Measurements from ENCODE around the gene TOPBP1.
"Not testable (repeated sequence)": the region's sequence is repeated elsewhere in the genome, so short reads cannot be mapped to it uniquely, and the experiment has no call there.

Gene TOPBP1

DNA sequence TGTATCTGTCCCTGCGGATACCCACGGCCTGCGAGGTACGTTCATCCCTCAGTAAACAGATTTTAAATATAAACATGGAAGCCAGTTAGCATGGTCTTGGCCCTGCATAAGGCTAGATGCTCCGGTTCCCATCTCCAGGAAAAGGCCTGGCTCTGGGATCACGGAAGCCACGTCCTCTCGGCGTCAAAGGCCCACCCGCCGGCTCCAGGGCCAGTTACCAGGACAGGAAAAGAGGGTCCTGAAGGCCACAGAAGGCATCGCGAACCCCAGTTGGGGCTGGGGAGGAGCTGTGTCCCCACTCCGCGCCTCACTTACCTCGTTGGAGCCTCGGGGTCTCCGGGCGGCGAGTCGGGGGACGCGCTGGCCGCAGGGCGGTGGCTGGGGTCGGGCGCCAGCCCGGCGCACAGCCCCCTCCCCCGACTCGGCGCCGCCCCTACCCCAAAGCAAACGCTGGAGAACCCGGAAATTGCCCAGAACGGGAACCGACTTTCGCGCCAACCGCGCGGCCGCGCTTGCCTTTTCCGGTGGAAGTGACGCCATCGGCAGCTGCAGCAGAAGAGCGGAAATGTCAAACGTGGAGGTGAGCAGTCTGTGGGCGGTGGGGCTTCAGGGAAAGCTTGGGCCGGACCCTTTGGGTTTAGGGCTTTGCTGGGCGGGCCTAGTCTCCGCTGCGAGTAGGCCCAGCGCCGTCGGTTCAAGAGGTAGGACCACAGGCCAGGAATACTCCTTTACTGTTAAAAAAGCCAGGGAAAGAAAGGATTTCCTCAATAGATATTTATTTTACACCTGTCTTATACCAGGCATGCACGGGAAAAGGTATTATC lies at the start of gene TOPBP1:
TOPBP1 (minus strand) TSS at position 488 of the 824 bp plus-strand sequence. CDS start 814 bp downstream, outside the sequence.
- DNase-seq = peak; percentile 87

DNA sequence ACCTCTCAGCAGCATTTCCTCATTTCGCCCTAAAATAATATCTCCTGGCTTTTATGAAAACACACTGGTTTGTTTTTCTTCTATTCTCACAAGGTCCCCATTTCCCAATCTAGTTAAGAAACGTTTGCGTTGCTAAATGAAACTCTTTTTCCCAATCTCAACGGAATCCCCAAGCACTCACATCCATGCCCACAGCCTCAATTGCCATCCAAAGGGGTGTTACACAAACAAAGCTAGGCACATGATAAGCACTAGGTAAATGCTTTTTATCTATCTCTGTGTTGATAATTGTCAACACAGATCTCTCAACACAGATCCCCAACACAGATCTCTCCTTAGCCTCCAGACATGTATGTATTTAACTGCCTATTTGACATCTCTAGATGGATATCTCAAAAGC lies 49.3 kb upstream of the TOPBP1 start:
- no peak for DNase-seq

DNA sequence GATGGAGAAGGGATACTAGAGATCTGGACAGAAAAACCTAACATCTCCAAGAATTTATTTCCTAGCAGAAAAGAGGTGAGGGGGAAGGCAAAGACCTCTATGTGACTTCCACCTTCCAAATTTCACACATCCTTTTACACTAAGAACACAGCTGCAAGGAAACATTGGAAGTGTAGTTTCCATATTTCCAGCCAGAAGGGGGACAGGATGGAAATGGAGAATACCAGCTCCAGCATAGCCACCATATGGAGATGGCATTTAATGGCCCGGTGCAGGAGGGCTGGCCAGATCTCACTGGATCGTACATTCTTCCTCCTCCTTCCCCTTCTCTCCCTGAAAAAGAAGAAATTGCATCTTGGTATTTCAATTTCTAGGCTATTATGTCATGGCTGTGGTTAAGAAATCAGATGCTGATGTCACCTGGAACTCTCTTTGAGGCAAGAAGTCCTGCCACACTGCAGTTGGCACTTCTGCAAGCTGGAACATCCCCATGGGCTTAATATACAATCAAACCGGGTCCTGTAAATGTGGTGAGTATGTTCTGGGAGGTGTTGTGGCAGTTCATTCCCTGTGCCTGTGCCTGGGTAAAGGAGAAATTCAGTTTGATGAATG lies 47.5 kb upstream of the TOPBP1 start:
- DNase-seq = no peak

DNA sequence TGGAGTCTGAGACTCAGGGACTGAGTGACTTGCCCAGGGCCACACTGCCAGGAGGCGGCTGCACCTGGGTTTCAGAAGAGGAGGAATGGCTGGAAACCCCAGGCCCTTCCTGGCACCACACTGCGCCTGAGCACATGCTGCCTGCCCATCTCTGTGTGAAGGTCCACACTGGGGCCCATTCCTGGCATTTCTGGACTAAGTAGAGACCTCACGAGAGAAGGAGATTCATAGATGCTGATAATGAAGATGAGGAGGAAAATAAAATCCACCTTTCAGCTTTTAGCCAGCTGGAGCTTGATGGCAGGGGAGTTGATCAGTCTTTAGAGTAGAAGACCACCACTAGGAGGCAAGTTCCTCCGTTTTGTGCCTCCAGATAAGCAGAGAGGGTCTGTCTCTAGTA lies 44.3 kb upstream of the TOPBP1 start:
- DNase-seq = no peak

DNA sequence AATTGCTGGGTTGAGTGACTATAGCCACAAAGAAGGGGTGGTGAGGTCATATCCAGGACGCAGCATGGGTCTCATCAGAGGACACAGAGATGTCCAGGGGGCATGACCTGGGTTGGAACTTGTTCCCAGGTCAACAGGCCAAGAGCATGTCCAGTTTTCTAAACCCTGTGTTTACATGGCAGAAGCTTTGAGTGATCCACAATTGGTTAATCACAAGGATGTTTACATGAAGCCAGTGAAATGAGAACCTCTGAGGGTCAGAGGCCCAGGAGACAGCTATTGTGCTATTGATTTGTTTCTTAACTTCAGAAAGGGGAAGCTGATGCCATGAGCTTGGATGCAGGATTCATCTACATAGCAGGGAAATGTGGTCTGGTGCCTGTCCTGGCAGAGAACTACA lies 42.2 kb upstream of the TOPBP1 start:
- no peak for DNase-seq

DNA sequence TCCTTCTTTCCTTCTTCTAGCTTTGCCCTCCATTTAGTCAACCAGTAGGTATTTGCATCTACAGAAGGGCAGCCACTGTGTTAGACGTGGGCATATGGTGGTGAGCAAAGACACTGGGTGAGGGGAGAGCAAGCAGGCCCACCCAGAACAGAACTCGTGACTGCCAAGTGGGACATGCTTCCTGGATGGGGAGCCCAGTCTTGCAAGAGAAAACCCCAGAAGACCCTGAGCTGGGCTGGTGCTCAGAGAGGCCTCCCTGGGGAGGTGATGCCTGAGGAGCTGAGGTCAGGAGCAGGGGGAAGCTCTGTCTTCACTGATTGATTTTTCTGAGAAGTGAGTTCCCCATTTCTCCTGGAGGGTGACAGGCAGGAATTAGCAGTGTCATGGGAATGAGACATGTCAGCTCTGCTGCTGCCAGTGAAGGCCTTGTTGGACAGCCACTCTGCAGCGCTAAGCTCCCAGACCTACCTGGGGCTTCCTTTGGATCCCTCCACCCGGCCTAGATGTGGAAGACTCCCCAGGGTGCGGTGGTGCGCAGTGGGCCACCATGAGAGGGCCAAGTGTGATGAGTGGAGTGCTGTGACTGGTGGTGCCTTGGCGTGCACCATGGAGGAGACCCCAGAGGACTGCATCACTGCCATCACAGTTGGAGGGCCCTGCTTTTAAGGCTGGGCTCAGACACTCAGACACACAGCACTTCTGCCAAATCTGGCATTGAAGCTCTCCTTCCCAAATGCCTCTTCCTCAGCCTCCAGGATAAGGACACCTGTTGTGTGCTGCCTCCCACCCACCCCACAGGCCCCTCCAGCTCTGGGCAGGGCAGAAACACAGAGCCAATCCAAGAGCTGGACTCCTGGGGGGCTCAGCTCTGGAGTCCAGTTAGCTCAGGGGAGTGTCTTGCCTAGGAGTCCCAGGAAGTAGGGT lies 40.0 kb upstream of the TOPBP1 start:
- no peak for DNase-seq

DNA sequence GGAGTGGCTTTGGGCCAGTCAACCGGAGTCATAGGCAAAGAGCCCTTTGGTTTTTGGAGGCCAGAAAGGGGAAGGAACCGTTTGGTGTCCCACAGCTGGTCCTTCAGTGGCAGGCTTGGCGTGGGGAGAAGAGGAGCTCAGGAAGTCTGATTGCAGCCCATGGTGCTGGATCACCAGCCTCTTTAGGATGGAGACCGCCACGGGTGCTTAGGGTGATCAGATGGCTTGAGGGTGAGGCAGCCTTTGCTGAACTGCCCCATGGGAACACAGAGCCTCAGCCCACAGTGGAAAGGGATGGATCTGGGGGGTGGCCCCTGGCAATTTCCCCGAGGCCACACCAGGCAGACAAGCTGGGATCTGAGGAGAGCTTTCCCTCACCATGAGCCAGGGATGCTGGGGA lies 38.6 kb upstream of the TOPBP1 start:
- no peak for DNase-seq

DNA sequence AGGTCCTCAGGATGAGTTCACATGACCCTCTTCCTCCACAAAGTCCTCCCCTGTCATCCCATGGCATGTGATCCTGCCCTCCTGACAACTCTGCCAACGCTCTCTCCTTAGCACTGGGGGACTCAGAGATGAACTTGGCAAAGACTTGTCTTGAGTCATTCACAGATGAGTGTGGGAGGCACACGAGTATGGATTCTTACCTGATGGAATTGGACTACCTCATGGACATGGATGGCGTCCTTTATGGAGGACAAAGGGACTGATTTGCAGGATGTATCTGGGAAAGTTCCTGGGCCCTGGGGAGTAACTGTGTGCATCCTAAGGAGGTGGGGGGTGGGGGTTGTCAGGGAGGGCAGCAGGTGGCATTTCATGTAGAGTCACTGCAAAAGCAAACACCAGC lies 38.2 kb upstream of the TOPBP1 start:
- no peak for DNase-seq

DNA sequence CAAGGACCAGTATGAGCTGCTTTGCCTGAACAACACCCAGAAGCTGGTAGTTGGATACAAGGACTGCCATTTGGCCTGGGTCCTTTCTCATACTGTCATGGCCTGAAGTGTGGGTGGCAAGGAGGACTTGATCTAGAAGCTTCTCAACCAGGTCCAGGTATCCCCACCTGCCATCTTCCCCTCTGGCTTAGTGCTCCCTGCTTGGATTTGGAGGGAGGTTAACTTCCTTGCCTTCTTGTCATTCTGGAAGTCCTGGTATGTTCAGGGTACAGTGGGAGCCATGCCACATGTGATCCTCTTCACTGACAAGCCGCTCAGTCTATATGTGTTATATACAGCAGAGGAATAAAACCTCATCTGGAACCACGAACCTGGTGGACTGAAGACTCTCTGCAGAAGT lies 37.7 kb upstream of the TOPBP1 start:
- DNase-seq = no peak

DNA sequence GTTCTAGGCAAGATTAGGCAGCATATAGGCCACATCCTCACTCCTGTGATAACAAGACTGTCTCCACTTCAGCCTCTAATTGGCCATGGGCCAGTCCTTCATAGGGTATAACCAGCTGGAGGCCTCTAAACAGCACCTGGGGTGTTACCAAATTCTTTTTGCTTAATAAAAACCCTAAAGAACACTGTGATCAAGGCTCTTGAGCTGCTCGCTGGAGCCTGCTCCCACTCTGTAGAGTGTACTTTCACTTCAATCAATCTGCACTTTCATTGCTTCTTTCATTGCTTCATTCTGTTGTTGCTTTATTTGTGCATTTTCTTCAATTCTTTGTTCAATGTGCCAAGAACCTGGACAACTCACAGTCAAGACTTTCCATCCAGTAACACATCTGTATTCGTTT lies 36.2 kb upstream of the TOPBP1 start:
- no peak for DNase-seq

DNA sequence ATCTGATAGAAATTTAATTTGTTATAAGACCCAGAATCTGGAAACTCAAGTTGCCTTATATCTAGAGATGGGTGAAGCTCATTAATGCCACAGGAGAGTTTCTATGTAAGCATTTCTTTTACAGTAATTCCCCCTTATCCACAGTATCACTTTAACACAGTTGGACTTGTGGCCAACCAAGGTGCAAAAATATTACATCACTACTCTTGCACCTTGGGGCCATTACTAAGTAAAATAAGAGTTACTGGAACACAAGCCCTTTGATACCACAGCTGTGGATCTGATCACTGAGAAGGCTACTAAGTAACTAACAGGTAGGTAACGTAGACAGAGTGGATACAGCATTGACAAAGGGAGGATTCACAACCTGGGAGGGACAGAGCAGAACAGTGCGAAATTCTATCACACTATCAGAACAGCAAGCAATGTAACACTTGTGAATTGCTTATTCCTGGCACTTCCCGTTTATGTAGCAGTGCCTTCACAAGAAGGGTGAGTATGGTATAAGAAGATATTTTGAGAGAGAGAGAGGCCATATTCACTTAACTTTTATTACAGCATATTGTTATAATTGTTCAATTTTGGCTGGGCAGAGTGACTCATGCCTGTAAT lies 33.9 kb upstream of the TOPBP1 start:
- no peak for DNase-seq

DNA sequence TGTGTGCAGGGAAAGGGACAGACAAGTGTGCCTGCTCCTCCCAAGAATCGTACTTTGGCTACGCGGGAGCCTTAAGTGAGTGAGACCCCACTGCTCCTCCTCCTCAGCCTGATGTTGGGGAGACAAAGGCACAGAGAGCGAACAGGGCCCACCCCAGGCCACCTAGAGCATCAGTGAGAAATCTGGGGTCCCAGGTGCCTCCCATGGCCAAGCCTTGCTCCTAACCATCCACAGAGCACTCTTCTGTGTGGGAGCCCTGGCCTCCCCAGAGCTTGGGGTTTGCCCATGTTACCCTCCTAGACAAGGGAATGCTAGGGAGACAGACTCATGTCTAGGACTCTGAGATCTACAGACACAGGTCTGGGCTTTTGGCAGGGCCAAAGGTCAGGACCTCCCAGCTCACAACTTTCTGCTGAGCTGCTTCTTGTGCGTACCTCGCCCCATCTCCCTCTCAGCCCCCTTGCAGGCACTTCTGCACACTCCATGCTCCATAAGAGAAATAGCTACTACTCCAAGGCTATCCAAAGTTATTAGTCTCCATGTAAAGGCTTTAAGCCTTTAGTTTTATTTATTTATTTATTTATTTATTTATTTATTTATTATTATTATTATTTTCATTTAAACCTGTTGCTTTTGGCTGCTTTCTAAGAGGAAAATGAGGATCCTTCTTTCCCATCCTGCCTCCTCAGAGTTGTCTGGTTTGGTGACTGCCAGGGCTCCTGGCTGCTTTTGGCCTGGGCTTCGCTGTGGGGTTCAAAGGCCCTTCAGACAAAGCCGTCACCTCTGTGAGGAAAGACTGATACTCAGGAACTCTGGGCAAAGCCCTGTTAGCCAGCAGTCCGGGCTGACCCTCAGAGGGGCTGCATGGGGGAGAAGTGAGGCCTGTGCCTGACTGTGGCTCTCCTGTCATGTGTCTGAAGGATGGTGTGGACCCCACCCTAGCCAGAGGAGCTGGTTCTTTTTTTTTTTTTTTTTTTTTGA lies 32.8 kb upstream of the TOPBP1 start:
- no peak for DNase-seq

DNA sequence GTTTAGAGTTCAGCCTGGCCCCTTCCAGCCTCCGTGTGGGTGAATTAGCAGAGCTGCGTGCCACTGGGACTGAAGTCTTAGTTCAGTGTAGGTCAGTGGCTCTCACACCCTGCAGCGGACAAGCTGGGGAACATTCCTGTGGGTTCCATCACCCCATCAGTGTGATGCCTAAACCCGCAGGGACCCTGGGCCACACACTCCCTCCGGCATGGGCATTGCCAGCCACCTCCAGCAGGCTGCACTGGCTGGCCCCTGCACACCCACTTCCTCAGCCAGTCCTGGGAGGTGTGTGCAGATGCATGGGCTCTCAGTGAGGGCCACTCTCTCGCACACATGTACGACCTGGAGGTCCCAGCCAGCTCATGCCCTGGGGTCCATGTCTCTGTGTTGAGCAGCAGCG lies 32.1 kb upstream of the TOPBP1 start:
- DNase-seq = no peak

DNA sequence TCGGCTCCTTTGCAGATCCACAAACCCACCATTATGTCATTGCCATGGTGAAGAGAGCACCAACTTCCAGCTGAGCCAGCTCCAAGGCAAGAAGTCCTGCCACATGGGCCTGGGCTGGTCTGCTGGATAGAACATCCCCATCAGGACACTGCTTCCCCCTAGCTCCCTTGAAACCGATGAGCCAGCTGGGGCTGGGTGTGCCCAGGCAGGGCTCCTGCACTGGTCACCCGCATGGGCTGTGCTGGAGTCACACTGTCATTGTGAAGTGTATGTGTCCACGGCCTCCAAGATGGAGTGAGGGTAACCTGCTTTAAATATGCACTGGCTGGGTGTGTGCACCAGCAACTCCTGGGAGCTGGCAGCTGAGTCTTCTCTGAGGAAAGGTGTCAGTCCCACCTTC lies 31.0 kb upstream of the TOPBP1 start:
- no peak for DNase-seq

DNA sequence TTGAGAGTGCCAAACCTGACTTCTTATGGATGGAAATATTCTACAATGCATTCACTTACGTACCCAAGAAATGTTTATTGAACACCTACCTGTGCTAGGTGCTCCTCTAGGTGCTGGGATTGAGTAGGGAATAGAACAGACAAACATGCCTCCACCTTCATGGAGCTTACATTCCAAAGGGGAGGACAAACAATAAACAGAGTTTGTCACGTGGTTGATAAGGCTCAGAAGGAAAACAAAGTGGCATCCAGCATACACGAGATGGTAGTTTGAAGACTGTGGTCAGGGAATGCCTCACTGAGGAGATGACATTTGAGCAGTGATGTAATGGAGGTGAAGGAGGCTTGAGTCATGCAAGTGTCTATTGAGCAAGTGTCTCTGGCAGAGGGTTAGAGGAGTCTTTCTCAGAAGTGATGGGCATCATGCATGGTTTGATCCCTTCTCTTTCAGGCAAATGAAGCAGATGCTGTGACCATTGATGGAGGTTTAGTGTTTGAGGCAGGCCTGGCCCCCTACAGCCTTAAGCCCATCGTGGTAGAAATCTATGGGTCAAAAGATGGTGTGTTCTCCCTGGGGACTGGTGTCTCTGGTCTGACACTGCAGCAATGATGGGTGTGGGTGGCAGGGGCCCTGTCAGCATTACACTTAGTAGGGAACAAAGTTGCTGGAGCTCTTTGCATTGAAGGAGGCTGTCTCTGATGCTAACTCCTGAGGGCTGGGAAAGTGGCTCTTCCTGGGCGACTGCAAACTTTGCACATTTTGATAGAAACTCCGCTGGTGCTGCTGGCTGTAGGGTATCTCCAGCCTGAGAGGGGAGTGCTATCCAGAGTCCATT lies 29.7 kb upstream of the TOPBP1 start:
- no peak for DNase-seq

DNA sequence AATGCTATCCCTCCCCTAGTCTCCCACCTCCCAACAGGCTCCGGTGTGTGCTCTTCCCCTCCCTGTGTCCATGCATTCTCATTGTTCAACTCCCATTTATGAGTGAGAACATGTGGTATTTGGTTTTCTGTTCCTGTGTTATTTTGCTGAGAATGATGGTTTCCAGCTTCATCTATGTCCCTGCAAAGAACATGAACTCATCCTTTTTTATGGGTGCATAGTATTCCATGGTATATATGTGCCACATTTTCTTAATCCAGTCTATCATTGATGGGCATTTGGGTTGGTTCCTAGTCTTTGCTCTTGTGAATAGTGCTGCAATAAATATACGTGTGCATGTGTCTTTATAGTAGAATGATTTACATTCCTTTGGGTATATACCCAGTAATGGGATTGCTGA lies 16.3 kb upstream of the TOPBP1 start:
- not testable (repeated sequence) for DNase-seq

DNA sequence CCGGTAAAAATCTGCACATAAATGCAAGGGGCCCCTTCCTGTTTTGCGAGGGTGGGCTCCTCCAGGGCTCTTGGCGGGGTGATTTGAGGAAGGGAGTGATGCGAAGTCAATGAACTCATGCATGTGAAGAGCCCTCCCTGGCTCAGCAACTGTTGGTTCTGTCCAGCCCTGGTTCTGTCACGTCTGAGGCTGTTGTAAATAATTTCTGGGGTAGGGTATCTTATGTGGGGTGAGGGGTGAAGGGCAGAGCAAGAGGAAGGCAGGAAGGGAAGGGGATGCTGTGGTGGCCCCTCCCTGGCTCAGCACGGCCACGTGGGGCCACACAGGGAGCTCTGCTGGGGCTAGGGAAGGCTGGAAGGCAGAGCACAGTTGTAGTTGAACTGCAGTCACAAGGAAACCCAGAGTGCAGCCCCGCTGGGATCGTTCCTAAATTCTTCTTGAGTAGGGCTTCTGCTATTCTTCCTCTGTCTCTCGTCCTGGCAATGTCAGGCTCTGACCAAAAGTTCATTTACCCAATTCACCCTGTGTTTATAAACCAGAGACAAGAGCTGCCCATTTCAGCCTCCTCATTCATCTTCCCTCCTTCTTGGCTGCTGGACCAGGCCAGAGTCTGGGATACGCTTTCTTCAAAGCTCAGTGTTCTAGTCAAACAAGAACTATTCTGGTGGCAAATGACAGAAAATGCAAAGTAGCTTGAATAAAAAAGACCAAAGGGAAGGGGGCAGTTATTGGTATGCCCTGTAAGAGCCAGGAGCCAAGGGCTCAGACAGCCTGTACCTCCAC lies 14.8 kb upstream of the TOPBP1 start:
- DNase-seq = no peak

DNA sequence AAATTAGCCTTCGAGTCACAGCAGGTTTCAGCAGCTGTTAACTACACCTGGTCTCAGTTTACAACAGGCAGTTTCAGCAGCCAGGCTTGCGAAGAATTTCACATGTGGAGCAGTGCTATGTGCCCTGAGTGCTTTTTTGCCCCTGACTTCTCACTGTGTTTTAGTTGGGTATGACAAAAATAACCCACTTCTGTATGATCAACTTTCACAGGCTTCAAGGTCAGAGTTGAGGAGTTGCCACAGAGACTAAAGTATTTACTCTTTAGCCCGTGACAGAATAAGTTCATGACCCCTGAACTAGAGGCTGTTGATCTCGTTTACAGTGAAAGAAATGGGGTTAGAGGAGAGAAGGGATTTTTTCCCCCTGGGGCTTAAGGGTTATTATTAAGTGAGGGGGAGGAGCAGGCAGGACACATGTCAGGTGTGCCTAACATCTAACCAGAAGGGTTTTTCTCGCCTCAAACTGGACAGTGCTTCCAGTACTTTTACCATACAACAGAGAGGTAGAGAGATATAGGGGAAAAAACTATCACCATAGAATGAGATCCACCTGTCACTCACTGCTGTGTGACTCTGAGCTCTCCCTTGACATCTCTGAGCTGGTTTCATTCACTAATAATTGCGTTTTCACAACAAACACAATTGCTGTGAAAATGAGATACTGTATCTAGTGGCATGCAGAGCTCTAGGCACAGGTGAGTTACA lies 14.0 kb upstream of the TOPBP1 start:
- DNase-seq = no peak

DNA sequence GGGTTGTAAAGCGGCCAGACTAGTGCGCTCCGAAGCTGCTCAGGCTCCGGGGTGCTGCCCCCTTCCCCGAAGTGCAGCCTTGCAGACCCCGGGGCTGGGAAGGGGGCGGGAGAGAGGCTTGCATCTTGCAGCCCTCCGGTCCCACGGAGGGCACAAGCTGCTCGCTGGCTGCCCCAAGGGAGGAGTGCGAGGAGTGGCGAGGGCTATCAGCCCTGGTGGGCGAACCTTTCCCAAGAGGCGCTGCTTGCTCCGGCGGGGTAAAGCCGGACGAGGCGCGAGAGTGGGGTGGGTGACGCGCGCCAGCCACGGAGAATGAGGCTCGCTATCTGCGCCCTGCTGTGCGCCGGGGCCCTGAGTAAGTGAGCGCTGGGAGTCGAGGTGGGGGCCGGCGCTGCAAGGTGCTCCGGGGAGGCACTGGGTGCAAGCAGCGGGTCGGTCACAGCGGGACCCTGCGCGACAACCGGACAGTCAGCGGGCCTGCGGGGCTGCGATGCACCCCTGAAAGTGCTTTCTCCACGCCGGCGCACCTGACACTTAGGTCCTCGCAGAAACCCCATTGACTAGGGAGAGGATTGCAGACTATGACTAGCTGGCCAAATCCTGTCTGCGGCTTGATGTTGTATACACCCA lies 12.7 kb upstream of the TOPBP1 start:
- DNase-seq = no peak

Data from CD4-positive, alpha-beta T cell treated with Interleukin-17A for 4 hours (primary cell).